GM21381 (cell line): ENCODE data around the gene ABLIM1.
"Not testable (repeated sequence)": the region's sequence is repeated elsewhere in the genome, so short reads cannot be mapped to it uniquely, and the experiment has no call there.

Source experiments
- ATAC-seq: cut with Tn5 transposase; IDR thresholded peaks from one replicate; pipeline ENCODE4 v1.9.1; 2021; ENCODE audit warnings: mild to moderate bottlenecking, moderate library complexity; ENCODE audit not compliant: unreplicated experiment

Gene ABLIM1

GRCh38 chr10:114658175-114658574 lies at the start of gene ABLIM1:
Gene ABLIM1, minus strand, starts transcription at chr10:114658275. Its CDS starts 75 bp downstream, at chr10:114658200.
- no peak for ATAC-seq

- ATAC-seq, result no peak
These were observed 48.5 kb upstream of the ABLIM1 start for GRCh38 chr10:114706458-114707055.

- ATAC-seq, result no peak
These were observed 46.6 kb upstream of the ABLIM1 start for GRCh38 chr10:114704679-114705078.

- no peak for ATAC-seq
These were observed 45.5 kb upstream of the ABLIM1 start for GRCh38 chr10:114703377-114704107.

GRCh38 chr10:114698271-114699061 lies 40.4 kb upstream of the ABLIM1 start:
- no peak for ATAC-seq

GRCh38 chr10:114697061-114697598 lies 39.1 kb upstream of the ABLIM1 start:
- ATAC-seq, result no peak

- ATAC-seq, result not testable (repeated sequence)
These were observed 38.2 kb upstream of the ABLIM1 start for GRCh38 chr10:114696301-114696700.

- ATAC-seq, result no peak
These were observed 36.7 kb upstream of the ABLIM1 start for GRCh38 chr10:114694752-114695151.

- no peak for ATAC-seq
These were observed 36.0 kb upstream of the ABLIM1 start for GRCh38 chr10:114694062-114694461.

GRCh38 chr10:114691442-114691941 lies 33.4 kb upstream of the ABLIM1 start:
- no peak for ATAC-seq

- no peak for ATAC-seq
These were observed 30.7 kb upstream of the ABLIM1 start for GRCh38 chr10:114688786-114689185.

GRCh38 chr10:114687459-114687858 lies 29.4 kb upstream of the ABLIM1 start:
- ATAC-seq, result no peak

GRCh38 chr10:114686013-114686412 lies 27.9 kb upstream of the ABLIM1 start:
- ATAC-seq, result no peak

GRCh38 chr10:114685456-114685855 lies 27.4 kb upstream of the ABLIM1 start:
- no peak for ATAC-seq

GRCh38 chr10:114684822-114685209 lies 26.7 kb upstream of the ABLIM1 start:
- no peak for ATAC-seq

- ATAC-seq, result no peak
These were observed 26.2 kb upstream of the ABLIM1 start for GRCh38 chr10:114684084-114684821.

GRCh38 chr10:114683593-114683992 lies 25.5 kb upstream of the ABLIM1 start:
- no peak for ATAC-seq

GRCh38 chr10:114683162-114683561 lies 25.1 kb upstream of the ABLIM1 start:
- ATAC-seq, result no peak

GRCh38 chr10:114682532-114682931 lies 24.5 kb upstream of the ABLIM1 start:
- ATAC-seq, result no peak

- ATAC-seq, result no peak
These were observed 24.0 kb upstream of the ABLIM1 start for GRCh38 chr10:114682121-114682520.

- no peak for ATAC-seq
These were observed 23.5 kb upstream of the ABLIM1 start for GRCh38 chr10:114681542-114681941.
